ENCODE results near the gene IGF1R. TPM values are rescaled to one million over a fixed set of nuclear protein-coding genes. Genes with fewer than 3 reads are reported as not detected.

Gene IGF1R
- total RNA-seq, 2 donors from 2014 or later: 115 to 119 TPM

DNA sequence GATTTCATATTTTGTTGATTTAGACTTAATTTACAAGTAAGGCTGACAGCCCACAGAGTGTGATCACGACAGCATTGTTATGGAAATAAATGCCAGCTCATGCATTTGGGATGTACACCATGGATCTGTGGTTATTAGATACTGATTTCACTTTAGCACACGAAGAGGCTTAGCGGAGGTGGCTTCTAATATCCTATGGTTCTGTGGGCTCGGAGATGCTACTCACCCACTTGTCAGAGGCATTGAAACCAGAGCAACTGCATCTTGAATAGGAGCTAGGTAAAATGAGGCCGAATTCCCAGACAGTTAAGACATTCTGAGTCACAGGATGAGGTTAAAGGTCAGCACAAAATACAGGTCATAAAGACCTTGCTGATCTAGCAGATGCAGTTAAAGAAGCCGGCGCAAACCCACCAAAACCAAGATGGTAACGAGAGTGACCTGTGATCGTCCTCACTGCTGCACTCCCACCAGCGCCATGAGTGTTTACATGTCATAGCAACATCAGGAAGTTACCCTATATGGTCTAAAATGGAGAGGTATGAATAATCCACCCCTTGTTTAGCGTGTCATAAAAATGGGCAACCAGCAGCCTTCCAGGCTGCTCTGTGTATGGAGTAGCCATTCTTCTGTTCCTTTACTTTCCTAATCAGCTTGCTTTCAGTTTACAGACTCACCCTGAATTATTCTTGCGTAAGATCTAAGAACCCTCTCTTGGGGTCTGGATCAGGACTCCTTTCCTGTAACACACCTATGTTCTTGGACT lies 241.8 kb downstream of the IGF1R start:
- peaks cover 24% of the 10 kb centered on the region for H3K36me3 ChIP-seq (ENCODE audit: control insufficient read depth, insufficient read depth, low read length)
- no peak for TF ChIP-seq CTCF (conservative IDR thresholded peaks at IDR 0.05)
- Mint-ChIP-seq H3K9me3 (no peaks in the 10 kb centered on the region), H3K4me3 (no peak overlapping the region), H3K4me1 (peaks cover 4% of the 10 kb centered on the region), H3K27me3 (ENCODE audit: insufficient read depth) (no peaks in the 10 kb centered on the region), H3K27ac (peak overlapping the region; percentile 16), H3K36me3 (ENCODE audit: low read depth) (peaks cover 21% of the 10 kb centered on the region)
- WGBS, 2 experiments (ENCODE audit: insufficient coverage in 1 of 2, insufficient read length in 1 of 2): 81 to 92% methylated on average over 12 of the region's 12 CpGs
- H3K27me3 ChIP-seq (ENCODE audit: control insufficient read depth, insufficient read depth, low read length, poor library complexity, severe bottlenecking): no peaks in the 10 kb centered on the region
- DNase-seq: no peak
- peaks cover 3% of the 10 kb centered on the region for H3K4me1 ChIP-seq (ENCODE audit: control insufficient read depth, insufficient read depth, low read length)
- H3K9ac ChIP-seq (ENCODE audit: extremely low read depth, low read length, poor library complexity, severe bottlenecking): no peak overlapping the region
- no peaks in the 10 kb centered on the region for H3K9me3 ChIP-seq (ENCODE audit: control insufficient read depth, low read length)
- no peak overlapping the region for H3K4me3 ChIP-seq (ENCODE audit: low read length)
- peak overlapping the region; percentile 37 for H3K27ac ChIP-seq (ENCODE audit: low read depth, low read length)

DNA sequence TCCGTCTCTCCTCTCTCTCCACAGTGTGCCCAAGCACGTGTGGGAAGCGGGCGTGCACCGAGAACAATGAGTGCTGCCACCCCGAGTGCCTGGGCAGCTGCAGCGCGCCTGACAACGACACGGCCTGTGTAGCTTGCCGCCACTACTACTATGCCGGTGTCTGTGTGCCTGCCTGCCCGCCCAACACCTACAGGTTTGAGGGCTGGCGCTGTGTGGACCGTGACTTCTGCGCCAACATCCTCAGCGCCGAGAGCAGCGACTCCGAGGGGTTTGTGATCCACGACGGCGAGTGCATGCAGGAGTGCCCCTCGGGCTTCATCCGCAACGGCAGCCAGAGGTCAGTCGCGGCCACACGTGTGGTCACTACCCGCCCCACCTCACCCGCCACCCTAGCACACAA lies 243.0 kb downstream of the IGF1R start:
- peak overlapping the region; percentile 69 for H3K27ac Mint-ChIP-seq
- 96 to 98% methylated on average over 28 to 31 of the region's 31 CpGs for WGBS, 2 experiments (ENCODE audit: insufficient coverage in 1 of 2, insufficient read length in 1 of 2)

GRCh38 chr15:98893401-98893800 lies 245.1 kb downstream of the IGF1R start:
- peaks cover 44% of the 10 kb centered on the region for H3K36me3 Mint-ChIP-seq (ENCODE audit: low read depth)
- H3K27me3 Mint-ChIP-seq (ENCODE audit: insufficient read depth): no peaks in the 10 kb centered on the region
- H3K9ac ChIP-seq (ENCODE audit: extremely low read depth, low read length, poor library complexity, severe bottlenecking): no peak overlapping the region
- H3K4me3 ChIP-seq (ENCODE audit: low read length): no peak overlapping the region
- H3K27ac Mint-ChIP-seq: no peak overlapping the region
- WGBS, 2 experiments (ENCODE audit: insufficient coverage in 1 of 2, insufficient read length in 1 of 2): 89 to 91% methylated on average over 4 to 6 of the region's 6 CpGs
- no peaks in the 10 kb centered on the region for H3K27me3 ChIP-seq (ENCODE audit: control insufficient read depth, insufficient read depth, low read length, poor library complexity, severe bottlenecking)
- peaks cover 55% of the 10 kb centered on the region for H3K36me3 ChIP-seq (ENCODE audit: control insufficient read depth, insufficient read depth, low read length)
- H3K4me3 Mint-ChIP-seq: no peak overlapping the region
- H3K27ac ChIP-seq (ENCODE audit: low read depth, low read length): no peak overlapping the region
- TF ChIP-seq CTCF (conservative IDR thresholded peaks at IDR 0.05): no peak
- H3K9me3 ChIP-seq (ENCODE audit: control insufficient read depth, low read length): peaks cover 4% of the 10 kb centered on the region
- H3K9me3 Mint-ChIP-seq: no peaks in the 10 kb centered on the region
- peaks cover 3% of the 10 kb centered on the region for H3K4me1 ChIP-seq (ENCODE audit: control insufficient read depth, insufficient read depth, low read length)
- no peak for DNase-seq
- H3K4me1 Mint-ChIP-seq: no peaks in the 10 kb centered on the region

More for the DNA sequence above, 243.0 kb downstream of the IGF1R start:
- Mint-ChIP-seq H3K9me3 (no peaks in the 10 kb centered on the region), H3K36me3 (ENCODE audit: low read depth) (peaks cover 25% of the 10 kb centered on the region), H3K4me1 (peaks cover 4% of the 10 kb centered on the region), H3K4me3 (no peak overlapping the region), H3K27me3 (ENCODE audit: insufficient read depth) (no peaks in the 10 kb centered on the region)
- H3K4me3 ChIP-seq (ENCODE audit: low read length): no peak overlapping the region
- H3K36me3 ChIP-seq (ENCODE audit: control insufficient read depth, insufficient read depth, low read length): peaks cover 34% of the 10 kb centered on the region
- no peaks in the 10 kb centered on the region for H3K27me3 ChIP-seq (ENCODE audit: control insufficient read depth, insufficient read depth, low read length, poor library complexity, severe bottlenecking)
- no peak for DNase-seq
- H3K9ac ChIP-seq (ENCODE audit: extremely low read depth, low read length, poor library complexity, severe bottlenecking): no peak overlapping the region
- TF ChIP-seq CTCF (conservative IDR thresholded peaks at IDR 0.05): no peak
- H3K9me3 ChIP-seq (ENCODE audit: control insufficient read depth, low read length): no peaks in the 10 kb centered on the region
- no peak overlapping the region for H3K27ac ChIP-seq (ENCODE audit: low read depth, low read length)
- H3K4me1 ChIP-seq (ENCODE audit: control insufficient read depth, insufficient read depth, low read length): peaks cover 3% of the 10 kb centered on the region
